HPDE6-E6E7 (cell line): ENCODE results near the gene SYT3.
"Not testable (repeated sequence)": the region's sequence is repeated elsewhere in the genome, so short reads cannot be mapped to it uniquely, and the experiment has no call there.

ENCODE experiments used
- DNase-seq: peaks from one replicate; pipeline ENCODE4 v3.0.0; 2011; ENCODE audit warnings: missing footprints; ENCODE audit errors: extremely low spot score

Gene SYT3

GRCh38 chr19:50602935-50603334 is 36.7 kb downstream of the SYT3 start:
- DNase-seq = no peak

- DNase-seq = no peak
Observed at GRCh38 chr19:50602496-50602895, 37.2 kb downstream of the SYT3 start.

GRCh38 chr19:50602089-50602422 is 37.6 kb downstream of the SYT3 start:
- DNase-seq = no peak

- no peak for DNase-seq
Observed at GRCh38 chr19:50601407-50602088, 38.1 kb downstream of the SYT3 start.

- no peak for DNase-seq
Observed at GRCh38 chr19:50599427-50599826, 40.3 kb downstream of the SYT3 start.

GRCh38 chr19:50590191-50590590 is 49.5 kb downstream of the SYT3 start:
- DNase-seq = no peak

- not testable (repeated sequence) for DNase-seq
Observed at GRCh38 chr19:50581795-50582660, 57.7 kb downstream of the SYT3 start.

GRCh38 chr19:50580970-50581634 is 58.6 kb downstream of the SYT3 start:
- no peak for DNase-seq

- no peak for DNase-seq
Observed at GRCh38 chr19:50580240-50580639, 59.4 kb downstream of the SYT3 start.

GRCh38 chr19:50576769-50577168 is 62.9 kb downstream of the SYT3 start:
- DNase-seq = not testable (repeated sequence)

- DNase-seq = no peak
Observed at GRCh38 chr19:50573741-50574461, 65.8 kb downstream of the SYT3 start.
